Measurements from ENCODE around the gene PCYT1B.
"Not testable (repeated sequence)": the region's sequence is repeated elsewhere in the genome, so short reads cannot be mapped to it uniquely, and the experiment has no call there.

The PCYT1B gene

GRCh38 chrX:24643116-24643515 lies 4.0 kb downstream of the PCYT1B start:
- no peak for DNase-seq (ENCODE audit: low read depth)

GRCh38 chrX:24629701-24630100 lies 17.4 kb downstream of the PCYT1B start:
- no peak for DNase-seq (ENCODE audit: low read depth)

GRCh38 chrX:24619647-24620046 lies 27.5 kb downstream of the PCYT1B start:
- DNase-seq (ENCODE audit: low read depth): peak; percentile 20

- DNase-seq (ENCODE audit: low read depth): no peak
Measured at GRCh38 chrX:24610516-24610915, 36.6 kb downstream of the PCYT1B start.

DNA sequence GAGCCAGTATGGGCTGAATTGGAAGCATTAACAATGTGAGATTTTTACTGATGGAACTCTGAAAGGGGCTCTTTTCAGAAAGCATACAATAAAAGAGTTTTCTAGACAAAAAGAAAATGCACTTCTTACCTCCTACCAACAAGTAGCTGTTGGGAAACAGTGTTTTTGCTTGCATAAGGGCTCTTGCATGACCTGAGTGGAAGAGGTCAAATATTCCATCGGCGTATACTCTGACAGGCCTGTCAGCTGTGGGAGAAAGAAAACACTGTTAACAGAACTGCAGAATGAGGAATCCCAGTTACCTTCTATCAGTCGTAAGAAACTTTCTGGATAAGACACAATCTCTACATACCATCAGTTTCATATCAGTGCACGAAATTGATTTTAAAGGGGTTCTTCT lies 39.5 kb downstream of the PCYT1B start:
- no peak for DNase-seq (ENCODE audit: low read depth)

DNA sequence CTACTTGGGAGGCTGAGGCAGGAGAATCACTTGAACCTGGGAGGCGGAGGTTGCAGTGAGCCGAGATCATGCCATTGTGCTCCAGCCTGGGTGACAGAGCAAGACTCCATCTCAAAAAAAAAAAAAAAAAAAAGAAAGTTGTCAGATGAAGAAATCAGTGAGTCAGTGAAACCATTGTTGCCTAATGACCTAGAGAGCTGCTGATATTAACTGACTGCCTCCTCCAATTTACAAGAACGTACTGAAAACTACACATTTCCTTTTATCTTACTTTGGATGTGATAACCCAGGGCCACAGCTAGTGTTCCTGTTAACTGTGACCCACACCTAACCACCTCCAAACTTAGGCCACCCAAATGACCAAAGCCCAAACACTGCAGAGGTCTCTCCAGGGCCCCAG lies 41.2 kb downstream of the PCYT1B start:
- DNase-seq (ENCODE audit: low read depth): not testable (repeated sequence)

GRCh38 chrX:24603191-24603590 lies 44.0 kb downstream of the PCYT1B start:
- no peak for DNase-seq (ENCODE audit: low read depth)

GRCh38 chrX:24601858-24602257 lies 45.3 kb downstream of the PCYT1B start:
- DNase-seq (ENCODE audit: low read depth): no peak

DNA sequence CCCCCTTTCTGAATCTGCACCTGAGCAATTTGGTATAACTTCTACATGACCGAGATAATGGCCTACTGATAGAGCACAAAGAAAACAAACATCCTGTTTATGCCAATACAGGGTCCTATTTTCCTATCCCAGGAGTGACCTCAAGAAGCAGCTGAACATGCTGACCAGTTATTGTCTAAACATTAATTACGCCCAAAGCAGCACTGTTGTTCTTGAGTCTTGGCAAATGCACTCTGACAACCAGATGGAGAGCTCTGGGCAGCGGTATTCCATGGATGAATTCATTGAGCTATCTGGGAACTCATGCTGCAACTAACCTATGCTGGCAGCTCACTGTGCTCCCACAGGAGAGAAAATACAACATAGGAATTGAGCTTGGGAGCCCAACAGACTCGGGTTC lies 52.6 kb downstream of the PCYT1B start:
- no peak for DNase-seq (ENCODE audit: low read depth)

DNA sequence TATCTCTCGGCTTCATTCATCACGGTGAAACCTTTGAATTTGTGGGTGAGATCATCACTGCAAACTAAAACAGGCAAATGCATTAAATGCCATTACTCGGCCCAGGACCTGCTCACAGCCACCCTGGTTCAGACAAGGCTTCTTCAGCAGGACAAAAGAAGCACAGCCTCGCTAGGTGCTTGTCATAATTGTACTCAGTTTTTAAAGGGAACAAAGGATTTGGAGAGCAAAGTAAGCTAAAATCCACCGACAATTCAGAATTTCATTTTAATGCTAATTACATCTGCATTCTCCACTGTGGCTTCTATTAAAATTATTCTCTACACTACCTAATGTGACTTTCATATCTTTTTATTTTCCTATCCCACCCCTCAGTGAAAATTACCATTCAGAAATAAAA lies 57.0 kb downstream of the PCYT1B start:
- DNase-seq (ENCODE audit: low read depth): no peak

DNA sequence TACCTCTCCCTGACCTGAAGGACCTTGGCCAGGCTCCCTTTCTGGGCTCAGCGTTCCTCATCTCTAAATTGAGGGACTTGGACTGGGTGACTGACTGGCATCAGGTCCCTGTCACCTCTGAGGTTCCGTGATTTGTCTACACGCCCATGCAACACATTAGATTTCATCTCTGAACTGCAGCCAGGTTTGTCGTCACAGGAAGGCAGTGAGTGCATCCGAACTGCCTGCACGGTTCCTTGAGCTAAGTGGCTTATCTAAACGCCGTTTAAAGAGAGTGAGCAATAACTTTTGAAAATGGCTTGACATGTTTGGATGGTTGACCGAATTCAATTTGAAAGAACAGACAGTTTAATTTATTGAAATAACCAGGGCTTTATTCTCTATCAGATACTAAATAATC lies 70.1 kb downstream of the PCYT1B start:
- DNase-seq (ENCODE audit: low read depth): no peak

GRCh38 chrX:24575496-24575895 lies 71.7 kb downstream of the PCYT1B start:
- no peak for DNase-seq (ENCODE audit: low read depth)

DNA sequence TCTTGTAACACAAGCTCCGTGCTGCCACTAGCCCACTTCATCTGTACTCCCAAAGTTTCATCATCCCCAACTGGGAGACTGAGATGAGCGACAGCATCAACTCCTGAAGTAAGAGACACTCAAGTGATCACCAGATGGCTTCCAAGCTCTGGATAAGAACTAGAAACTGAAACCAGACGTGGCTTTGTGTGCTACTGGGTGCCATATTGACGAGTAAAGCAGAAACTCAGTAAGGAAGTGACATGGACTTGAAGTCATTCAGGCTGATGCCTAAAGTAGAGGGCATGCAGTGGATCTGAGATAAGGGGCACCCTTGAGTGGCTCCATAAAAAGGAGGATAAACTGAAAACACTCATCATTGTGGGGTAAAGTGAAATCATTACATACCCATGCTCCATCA lies 72.4 kb downstream of the PCYT1B start:
- DNase-seq (ENCODE audit: low read depth): no peak

DNA sequence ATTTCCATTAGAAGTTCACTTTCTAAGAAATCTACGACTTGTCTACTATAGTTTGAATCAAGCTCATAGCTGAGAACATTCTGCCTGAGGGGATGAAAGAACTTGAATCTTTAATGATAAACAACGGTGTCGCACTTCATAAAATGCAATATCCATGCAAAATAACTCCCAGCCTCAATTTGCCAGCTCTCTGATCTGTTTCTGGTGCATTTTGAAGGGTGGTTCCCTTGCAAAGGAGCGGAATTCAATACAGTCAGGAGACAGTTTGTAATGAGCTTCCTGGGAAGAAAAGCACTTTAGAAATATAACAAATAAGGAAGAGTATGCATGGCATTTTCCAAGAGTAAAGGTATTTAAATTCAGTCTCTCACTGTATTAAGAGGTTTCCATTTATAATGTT lies 80.0 kb downstream of the PCYT1B start:
- no peak for DNase-seq (ENCODE audit: low read depth)

DNA sequence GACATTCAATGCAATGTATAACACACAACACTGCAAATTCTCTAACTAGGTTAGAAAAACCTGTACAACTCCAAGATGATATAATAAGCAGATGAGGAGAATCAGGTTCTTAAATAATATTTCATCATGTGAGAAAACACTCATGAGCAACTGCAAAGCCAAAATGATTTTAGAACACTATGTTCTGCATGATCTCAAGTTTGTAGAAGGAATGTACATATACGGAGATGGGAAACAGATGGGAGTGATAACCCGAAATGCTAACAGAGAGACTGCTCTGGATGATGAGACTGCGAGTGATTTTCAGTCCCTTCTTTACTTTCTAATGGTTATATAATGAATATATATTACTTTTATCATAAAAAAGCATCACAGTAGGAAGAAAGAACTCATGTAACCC lies 80.9 kb downstream of the PCYT1B start:
- DNase-seq (ENCODE audit: low read depth): no peak

- no peak for DNase-seq (ENCODE audit: low read depth)
Measured at GRCh38 chrX:24563291-24564010, 83.7 kb downstream of the PCYT1B start.

- DNase-seq (ENCODE audit: low read depth): no peak
Measured at GRCh38 chrX:24561121-24561520, 86.0 kb downstream of the PCYT1B start.

DNA sequence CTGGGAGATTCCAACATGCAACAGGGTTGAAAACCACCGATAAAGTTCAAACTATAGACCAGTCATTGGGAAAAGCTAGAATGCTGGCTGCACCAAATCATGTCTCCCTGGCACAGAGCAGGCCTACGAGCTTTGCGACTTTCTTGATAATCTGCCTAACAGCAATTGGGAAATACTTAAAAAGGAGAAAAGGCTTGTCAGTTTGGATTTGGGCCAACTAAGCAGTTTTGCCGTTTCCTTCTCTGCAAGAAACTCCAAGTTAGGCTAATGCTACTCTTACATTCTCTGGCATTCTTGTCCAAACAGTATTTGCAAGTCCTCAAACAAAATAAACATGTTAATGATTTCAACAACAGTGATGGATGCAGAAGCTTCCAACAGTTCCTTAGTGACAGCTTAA lies 94.1 kb downstream of the PCYT1B start:
- DNase-seq (ENCODE audit: low read depth): no peak

GRCh38 chrX:24550166-24550565 lies 97.0 kb downstream of the PCYT1B start:
- no peak for DNase-seq (ENCODE audit: low read depth)

DNA sequence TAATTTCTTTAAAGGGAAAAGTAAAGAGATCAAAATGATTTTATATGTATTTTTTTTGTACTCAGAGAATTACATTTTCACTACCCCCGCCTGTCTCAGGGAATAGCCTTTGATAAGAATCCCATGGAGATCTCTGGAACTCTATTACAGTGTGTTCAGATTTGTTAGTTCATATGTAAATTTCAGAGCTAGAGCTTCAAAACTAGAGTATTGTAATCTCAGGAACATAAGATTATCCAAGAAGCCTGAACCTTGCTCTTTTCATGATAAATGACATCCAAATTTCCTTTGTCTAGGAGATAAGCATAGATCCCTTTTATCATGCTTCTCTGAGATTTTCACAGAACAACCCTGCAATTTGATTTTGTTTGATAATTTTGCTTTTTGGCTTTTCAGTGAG lies 99.2 kb downstream of the PCYT1B start:
- no peak for DNase-seq (ENCODE audit: low read depth)

DNA sequence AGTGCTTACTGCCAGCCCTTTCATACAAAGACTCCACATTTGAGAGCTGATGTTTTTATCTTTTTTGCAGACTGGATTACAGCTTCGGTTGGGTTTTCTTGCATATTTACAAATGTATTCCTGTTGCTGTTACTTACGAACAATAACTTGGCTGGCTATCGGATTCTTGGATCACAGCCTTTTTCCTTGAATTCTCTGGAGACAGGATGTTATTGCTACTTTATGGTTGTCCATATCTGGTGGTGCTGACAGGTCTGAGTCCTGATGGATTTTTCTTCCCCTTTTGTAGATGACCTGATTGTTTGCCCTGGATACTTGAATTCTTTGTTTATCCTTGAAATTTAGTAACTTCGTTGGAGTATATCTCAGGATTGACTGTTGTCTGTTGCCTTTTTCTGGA lies 104.4 kb downstream of the PCYT1B start:
- DNase-seq (ENCODE audit: low read depth): no peak

DNA sequence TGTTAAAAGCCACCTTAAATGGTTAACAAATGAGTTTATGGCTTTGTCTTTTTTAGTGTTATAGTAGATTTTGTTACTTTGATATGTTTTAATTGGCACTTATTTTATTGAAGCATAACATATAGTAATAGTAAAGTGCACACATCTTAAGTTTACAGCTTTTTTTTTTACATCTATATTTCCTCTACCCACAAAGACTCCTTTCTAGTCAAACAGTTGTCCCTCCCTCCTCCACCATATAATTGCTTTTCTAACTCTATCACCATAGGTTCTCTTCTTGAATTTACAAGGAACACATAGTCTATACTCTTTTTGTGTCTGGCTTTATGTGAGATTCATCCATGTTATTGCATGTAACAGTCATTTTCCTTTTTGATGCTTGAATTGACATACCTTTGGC lies 110.6 kb downstream of the PCYT1B start:
- DNase-seq (ENCODE audit: low read depth): no peak

DNA sequence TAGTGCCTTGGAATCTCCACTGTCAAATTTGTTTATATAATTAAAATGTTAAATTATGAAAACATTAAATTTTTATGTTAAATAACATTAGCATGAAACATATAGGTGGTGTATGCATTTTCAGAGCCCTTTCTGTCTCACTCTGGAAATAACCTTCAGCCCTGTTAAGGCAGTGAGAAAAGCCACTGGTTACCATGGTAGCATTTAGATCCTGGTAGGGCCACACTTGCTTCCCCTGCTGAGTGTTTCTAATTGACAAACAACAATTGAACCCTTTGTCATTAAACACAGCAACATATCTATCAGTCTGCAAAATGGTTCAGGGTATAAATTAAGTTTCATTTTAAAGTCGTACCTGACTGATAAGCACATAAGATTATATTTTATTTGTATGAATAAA lies 118.5 kb downstream of the PCYT1B start:
- DNase-seq (ENCODE audit: low read depth): no peak

DNA sequence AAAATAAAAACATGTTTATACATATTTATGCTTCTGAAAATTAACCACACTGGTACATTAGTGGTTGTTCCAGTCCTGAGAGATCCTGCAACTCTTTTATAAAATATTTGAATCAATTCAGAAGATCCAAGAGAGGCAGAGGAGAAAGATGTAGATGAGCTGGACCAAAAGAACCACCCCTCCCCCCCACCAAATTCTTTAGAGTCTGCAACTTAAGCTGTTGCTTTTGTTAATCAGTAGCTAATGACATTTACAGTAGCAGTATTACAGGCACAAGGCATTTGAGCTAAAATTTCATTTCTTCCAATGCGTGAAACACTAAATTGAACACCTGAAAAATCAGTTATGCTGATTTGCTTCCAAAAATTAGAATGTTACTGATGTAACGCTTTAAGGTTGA lies 120.5 kb downstream of the PCYT1B start:
- no peak for DNase-seq (ENCODE audit: low read depth)

DNA sequence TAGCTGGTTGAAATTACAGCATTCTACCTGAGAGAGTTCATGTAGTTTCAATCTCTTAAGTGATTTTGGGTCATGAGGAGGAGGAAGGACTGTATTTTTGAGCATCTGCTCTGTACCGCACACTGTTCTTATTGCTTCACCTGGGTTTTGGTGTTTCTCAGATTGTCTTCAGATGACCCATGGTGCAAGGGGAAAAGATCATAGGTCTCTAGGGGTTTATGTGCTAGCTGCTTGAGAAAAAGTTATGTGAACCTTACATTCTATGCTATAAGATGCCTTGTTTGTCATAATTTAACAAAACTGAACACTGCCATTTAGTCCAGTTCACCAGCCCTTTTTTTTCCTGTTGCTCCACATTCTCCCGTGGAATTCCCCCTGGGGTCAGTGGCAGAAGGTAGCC lies 121.7 kb downstream of the PCYT1B start:
- no peak for DNase-seq (ENCODE audit: low read depth)
